Hindlimb muscle (tissue), 1 donor: Measurements from ENCODE around the gene ARID5B. TPM values are rescaled to one million over a fixed set of nuclear protein-coding genes. Genes with fewer than 3 reads are reported as not detected.

Experiments used
- DNase-seq: peaks from one replicate; pipeline ENCODE4 v3.0.0-alpha.2; 2013
- polyA plus RNA-seq: library from polyadenylated mRNA; unstranded; fragments of 120-200 nt; gene quantifications from one replicate; pipeline ENCODE4 v1.2.1, GENCODE V29; 2013; ENCODE audit not compliant: insufficient read length

Gene ARID5B
- polyA plus RNA-seq, 1 donor, result 21.1 TPM

DNA sequence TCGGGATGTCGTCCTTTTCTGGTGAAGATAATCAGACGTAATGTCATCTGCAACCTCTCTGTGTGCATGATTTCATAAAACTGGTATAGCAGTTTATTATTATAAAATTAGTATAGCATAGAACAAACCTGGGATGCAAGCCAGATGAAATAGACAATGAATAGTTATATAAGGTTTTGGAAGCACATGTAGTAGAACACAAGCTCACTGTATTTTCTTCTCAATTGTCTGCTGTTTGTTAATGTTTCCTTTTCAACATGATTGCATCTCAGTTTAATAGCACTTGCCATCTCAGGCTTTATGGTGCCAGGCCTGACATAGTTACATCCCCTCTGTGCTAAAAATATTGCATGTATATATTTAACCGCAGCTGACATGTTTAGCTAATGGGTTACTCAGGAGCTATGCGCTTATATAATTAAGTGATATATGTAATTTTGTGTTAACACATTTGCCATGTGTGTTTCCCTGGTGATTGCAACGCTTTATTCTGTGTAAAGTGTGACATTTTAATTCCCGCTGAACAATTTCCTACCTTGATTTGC, 132.7 kb downstream of the ARID5B start:
- DNase-seq, result no peak

DNA sequence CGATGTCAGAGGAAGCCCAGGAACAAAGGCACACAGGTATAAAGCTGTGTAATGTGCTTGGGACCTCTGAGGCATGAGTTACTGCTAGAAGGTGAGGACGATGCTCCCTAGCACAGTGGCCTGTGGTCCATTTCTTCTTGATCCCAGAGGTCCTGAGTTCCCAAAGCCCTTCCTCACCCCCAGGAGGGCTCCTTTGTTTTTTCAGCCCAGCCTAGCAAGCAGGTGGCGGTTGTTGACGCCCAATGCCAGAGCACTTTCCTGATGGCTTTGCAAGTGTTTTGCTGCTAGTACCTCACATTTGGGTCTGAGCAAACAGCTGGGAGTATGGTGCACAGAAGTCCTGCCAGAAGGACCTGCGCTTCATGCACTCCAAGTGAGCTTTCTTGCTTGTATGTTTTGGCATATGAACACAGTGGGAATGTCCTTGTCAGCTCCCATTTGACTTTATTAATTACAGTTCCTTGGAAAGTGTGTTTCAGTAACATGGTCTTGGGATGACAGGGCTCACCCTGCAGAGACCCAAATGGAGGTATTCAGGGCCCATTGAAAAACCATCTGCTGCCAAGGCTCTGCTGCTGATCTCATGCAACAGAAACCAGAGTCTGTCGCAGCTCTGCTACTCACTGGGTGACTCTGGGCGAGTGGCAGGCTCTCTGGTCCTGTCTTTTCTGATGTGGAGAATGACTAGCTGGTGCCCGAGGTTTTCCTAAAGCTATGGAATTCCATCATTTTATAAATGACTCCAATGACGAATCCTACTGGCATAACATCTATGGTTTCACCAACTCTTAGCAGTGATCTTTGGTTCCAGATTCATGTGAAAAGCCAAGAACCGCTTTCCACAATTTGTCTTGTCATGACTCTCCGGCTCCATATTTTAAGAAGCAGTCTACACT, 134.9 kb downstream of the ARID5B start:
- DNase-seq, result no peak

DNA sequence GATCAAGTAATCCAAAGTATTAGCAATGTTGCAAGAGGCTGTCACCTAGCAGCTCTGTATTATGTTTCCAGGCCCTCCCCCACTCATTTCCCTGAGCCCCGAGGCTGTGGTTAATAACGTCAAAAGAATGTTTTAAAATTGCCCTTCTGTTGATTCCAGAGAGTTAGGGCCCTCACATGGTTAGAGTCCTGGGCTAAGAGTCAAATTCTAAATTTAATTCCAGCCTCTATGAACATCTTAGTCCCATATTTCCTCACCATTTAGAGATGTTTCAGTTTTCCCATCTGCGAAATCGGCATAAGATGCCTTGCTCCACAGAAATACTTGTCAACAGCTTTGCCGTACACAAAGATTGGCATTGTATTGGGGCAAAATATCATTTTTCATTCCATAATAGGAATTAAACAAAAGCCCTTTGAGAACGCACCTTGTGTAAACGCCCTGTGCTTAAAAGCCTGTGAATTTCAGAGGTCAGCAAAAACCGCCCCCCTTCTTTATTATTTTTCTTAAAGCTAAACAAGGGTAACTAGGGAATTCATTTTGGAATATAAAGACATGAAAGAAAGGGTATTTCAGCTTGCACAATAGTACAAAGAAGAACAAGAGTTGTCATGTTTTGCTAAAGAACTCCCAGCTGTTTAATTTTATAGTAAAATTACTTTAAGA, 135.8 kb downstream of the ARID5B start:
- DNase-seq, result no peak

DNA sequence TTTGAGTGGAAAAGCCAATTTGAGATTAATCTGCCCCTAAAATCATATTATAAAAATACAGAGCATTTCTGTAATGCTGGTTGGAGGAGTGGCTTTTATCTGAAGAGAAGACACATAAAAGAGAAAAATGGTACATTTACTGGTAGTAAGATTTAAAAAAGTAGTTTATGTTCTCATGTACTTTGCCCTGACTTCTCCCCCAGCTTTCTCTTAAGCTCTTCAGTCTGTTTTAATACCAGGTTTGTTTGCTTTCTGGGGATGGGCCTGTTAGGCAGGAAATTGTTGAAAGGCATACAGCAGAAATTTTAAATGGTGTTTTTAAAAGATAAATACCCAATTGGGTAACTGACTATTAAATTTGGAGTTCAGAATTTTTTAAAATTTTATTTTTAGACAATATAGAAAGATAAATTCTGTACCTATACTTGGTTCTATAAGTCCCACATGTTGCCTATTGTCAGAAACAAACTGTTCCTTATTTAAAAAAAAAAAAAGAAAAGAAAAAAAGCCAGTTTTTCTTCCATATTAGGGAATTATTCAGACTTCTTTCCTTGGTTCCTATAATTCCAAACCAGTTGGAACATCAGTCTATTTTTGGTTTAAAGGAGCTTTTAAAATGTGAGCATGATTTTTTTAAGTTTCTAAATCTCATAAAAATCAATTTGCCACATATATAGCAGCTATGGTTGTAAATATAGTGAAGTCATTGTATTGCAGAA, 136.6 kb downstream of the ARID5B start:
- DNase-seq, result no peak

DNA sequence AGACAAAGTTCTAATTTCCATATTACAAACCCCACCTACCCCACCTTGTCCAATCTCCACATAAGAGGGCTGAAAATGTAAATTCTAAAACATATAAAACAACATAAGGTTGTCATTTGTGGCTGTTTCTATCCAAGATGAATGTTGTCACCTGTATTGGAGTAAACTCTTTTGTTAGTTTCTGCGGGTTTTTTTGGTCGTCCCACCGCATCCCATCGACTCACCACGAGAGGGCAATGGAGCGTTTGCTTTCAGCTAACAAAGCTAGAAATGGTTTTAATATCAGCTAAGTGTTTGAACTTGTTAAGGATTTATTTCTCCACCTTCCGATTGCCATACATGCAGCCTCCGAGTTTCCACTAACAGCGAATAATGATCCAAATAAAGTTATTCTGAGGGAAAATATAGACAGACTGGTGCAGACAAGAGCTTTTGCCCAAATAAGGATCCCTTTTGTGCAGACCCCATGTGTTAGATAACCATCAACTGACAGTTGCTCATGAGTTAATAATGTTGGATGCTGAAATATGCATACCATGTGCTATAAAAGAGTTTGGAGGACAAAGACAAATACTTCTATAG, 137.2 kb downstream of the ARID5B start:
- DNase-seq, result peak; percentile 84

DNA sequence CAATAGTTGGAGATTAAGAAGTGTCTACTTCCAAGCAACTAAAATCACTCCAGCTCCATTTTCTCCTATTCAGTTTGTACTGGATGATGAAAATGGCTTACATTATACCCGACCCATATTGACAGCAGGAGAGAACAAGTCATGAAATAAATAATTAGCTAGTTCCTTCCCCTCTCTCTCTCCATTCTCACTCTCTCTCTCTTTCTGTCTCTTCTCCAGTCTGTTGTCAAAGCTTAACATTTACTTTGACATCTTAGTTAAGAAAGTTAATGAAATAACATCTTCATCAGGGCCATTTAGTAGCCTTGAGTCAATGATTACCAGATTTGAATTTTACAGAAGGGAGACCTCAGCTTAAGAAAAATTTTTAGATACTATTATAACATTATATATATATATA, 138.5 kb downstream of the ARID5B start:
- DNase-seq, result no peak

DNA sequence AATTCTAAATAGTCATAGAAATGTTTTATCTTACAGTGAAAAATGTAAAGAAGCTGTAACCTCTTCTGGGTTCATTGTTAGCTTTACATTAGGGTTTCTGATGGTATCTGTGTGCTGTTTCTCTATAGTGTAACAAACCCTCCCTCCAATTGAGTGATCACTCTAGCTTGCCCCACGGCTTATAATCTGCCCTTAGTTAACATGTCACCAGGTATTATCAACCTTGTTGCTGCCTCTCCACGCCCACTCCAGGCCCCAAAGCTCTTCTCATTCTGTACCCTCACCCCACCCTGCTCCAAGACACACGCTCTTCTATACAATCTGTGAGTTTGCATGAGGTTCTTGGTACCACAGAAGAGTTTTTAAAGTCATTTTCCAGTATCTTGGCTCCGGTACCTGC, 139.4 kb downstream of the ARID5B start:
- no peak for DNase-seq

DNA sequence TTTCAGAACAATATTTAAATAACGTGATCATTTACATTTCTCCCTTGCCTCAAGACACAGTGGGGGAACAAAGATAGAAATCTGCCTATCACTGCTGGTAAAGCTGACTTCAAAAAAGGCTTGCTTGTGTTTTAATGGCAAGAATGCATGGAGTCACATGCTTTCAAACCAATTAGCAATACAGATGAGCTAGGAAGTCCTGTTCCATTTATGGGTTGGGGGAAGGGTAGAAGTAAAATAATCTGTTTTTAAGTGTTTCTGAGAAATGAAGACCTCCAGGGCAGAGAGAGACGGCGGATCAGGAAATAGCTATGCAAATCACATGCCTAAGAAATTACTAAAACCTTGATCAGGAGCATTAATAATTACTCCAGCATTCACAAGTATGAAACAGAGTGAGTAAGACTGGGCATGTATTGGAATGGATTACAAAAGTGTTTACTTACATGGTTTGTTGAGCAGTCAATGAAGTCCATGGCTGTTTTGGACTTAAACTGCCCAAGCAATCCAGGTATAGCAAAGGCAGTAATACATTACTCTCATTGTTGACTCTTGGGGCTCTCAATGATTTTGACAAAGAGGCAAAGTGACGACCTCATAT, 142.0 kb downstream of the ARID5B start:
- DNase-seq, result no peak

DNA sequence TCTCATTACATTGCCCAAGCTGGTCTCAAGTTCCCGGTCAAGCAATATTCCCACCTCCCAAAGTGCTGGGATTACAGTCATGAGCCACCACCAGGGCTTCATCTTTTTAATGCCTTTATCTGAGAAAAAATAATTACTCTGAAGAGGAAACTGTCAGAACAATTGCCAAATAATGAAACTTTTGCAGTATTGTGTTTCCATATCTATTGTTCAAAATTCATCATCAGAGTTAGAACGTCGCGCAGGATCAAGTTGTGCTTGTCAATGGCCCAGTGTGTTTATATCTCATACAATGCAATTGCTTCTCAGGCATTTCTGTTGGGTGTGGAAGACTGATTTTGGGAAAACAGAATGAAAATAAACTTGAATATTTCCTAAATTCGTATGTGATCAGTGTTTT, 143.1 kb downstream of the ARID5B start:
- no peak for DNase-seq

DNA sequence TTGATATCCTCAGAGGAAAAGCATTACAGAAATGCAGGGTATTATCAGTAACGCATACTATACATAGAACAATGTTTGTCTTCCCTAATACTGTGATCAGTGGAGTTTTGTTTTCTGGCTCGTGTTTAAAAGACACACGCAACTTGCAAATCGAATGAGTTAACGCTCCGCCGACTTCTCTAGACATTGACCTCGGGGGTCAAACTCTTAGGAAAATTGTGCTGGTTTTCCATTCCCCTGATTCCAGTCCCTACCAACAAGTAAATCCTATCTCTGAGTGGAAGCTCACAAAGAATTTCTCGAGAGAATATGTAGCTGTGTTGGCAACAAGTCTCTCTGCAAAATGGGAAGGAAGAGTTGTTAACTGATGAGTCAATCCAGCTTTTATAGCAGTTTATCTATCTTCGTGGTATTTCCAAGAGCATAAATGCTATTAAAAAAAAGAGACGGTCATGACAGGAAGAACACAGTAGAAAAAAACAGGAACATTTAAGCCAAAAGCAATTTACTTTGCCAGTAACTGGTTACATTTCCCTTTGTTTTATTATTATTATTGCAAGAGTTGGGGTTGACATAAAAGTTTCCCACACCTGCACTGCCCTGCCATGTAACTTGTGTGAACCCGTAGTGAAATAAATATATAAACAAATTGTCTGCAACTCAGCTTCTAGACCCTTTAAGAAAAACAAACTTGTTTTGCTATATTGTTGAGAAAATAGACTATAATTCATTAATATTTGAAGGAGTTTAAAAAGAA, 144.4 kb downstream of the ARID5B start:
- peak; percentile 62 for DNase-seq

DNA sequence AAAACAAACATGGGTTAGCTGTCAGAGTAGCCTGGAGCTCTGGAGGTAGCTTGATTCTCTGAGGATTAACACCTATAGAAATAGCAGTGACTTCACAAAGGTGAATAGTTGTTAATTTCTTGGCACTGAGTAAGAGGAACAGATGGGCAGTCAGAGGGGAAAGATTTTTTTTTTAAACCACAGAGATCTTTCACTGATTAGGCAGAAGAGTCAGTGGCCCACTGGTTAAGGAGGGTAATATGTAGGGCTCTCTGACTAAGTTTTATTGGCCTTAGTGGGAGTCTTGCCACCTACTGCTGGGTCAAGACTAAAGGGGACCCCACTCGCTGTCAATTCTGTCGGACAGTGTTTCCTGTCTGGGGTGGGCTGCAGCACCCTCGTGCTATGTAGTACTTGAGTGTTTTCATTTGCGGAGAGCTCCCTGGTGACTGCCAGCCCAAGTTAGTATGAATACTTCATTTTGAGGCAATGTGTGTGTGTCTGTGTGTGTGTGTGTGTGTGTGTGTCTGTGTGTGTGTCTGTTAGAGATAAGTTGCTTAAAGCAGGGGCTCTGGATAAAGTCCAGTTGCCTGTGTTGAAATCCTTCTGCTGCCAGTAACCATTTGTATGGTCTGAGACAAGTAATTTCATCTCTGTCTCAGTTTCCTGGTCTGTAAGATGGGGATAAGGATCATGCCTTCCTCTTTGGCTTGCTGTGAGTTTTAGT, 145.2 kb downstream of the ARID5B start:
- no peak for DNase-seq

DNA sequence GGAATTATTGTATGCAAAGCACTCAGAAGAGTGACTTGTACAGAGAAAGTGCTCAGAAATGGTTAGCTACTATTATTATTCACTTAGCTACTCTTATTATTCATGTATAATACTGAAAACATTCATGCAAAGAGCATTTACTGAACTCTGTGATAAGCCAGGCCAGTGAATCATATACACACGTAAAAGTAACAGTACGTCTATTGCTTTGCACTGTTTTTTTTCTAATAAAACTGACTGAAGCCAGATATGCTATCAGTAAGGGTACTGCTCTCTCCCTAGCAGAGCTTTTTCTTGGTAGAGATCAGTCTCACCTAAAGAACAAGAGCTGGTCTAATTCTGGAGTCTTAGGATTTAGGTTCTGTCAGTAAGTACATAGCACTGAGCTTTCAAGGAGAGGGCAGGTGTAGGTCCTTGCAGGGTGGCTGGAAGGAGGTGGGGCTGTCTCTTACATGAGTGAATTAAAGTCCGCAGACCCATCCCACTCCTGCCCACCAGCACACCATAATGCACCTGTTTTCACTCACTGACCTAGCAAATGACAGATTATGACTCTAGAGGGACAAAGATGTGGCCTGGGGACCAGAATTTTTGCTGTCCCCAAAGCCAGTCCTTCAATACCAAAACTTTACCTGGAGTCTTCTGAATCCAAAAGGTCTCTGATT, 145.9 kb downstream of the ARID5B start:
- DNase-seq, result no peak

DNA sequence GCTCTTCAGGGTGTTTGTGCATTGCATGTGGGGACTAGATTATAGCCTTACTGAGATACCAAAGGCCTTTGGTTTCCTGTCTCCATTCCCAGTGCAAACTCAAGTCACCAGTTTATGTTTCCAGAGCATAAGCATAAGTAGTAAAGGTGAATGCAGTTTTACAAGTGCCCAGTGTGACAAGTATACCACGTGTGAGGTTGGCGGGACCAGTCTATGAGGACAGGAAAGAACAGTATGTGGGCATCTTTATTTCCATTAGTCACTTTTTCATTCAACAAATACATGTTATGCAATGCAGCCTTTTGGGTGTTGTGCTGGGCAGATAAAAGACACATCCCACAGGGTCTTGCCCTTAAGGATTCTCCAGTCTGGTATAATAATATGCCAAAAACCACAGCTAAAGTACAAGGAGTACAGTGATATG, 146.5 kb downstream of the ARID5B start:
- no peak for DNase-seq

DNA sequence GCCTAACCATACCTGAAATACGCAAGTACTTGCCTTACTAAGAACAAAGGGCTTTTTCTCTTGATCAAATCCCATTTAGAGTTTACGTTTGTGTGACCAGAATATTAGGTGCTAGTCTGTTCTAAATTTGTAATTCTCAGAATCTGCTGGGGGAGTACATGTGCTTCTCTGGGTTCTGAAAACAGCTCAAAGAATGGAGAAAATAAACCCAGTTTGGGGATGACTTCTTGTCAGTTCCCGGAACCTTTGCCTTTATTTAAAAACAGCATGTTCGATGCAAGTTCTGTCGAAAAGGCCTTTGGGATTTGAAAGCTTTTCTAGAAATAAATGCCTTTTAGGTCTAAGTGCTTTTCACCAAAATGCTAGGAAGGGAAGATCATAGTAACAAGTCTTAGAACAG, 147.0 kb downstream of the ARID5B start:
- DNase-seq, result no peak

DNA sequence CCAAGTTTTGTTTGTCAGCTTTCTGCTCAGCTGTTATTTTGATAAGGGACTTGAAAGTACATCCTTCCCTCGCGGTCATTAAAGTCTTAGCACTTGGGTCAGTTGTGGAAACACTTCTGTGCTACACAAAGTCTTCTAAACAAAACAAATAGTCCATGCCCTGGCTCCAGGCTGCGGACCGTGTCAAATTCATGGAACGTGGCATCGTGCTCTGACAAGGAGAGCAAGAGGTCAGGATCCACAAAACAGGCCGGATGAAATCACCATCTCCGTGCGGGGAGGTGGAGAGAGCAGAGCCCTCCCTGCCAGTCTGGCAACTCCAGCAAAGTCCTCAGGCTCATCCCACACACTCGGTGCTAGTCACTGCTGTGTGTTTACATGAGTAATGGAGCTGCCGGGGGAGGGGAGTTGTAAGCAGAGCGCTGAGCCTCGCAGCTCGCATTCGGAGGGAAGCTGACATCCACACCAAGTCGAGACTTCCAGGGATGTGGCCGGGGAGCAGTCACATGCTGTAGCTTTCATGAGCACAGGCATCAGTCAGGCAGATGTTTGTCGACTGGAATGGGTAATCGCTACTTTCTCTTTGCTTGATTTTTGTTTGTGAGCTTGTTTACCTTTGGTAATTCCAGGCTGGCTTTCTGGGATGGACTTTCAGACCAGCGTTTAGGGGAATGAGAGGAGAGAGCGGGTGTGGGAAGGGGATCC, 147.6 kb downstream of the ARID5B start:
- peak; percentile 89 for DNase-seq

DNA sequence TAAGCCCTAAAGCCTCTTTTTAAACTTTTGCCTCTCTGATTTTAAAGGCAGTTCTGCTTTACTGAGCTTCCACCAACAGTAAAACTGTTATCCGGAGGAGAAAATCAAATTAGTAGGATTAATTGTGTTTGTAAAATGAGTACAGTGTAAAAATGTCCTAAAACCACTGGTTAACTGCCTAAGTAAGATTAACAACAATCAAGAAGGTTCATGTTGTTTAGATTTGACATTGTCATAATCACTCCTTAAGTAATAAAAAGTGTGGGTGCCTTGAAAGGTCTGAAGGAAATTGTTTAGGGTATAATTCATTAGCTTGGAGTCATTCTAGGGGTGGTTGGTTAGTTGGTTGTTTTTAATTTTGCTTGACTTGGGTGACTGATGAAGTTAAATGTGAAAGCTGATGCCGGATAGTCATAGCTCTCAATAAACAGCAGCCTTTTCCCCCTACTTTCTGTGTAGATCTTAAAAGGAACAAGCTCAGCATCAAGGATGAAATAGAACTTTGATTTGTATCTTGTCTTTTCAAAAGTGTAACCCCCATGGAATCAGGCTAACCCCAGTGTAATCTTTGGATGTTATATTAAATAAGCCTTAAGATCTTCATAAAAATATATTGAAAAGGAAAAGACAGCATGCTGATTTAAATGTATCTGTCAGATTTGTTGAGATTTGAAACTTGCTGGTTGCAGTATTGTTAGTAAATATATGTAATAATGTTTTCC, 148.3 kb downstream of the ARID5B start:
- no peak for DNase-seq

DNA sequence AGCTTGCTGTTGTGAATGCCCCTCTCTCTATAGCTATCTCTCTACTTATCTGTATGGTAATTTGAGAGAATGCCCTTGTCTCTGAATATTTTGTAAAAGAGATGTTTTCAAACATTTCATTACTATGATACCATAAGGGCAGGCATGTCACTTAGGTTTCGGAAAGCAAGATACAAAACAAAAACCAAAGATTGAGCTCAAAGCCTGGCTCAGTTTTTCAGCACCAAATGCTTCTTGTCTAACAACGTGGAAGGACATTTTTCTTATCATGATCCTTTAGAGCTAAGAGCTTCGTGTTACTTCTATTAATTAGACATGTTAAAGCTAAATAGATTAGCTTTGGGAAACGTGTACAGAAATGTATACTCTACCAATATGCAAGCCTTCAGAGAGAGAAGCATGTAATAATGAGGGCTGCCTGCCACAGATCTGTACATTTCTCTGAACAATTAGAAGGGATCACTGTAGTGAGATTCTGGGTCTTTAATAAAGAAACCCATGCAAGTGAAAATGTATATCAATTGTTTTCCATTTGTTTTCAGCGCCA, 148.9 kb downstream of the ARID5B start:
- no peak for DNase-seq

DNA sequence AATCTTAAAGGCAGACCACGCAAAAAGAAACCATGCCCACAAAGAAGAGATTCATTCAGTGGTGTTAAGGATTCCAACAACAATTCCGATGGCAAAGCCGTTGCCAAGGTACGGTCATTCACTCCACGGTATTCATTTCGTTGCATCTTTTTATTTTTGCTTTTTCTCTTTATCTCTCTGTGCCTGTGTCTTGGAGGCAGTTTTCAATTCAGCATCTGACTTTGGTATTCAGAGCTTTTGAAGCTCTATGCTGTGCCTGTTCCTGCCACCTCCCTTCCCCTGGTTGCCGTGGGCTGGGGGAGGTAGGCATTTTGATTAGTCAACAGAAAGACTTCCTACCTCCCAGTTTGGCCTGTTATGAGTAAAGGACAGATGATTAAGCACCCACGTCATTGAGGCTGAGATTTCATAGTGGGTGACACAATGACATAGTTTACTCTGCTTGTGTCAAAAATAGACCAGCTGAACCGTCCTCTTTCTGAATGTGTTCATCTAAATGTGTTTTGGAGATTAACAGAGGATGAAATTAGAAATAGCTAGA, 149.5 kb downstream of the ARID5B start:
- DNase-seq, result no peak
